Common myeloid progenitor, CD34-positive (primary cell): ENCODE measurements around the gene NCAPH2.

Experiments used
- CTCF ChIA-PET: fragments of 350-600 bp; sonication (Branson Sonifier 250); formaldehyde crosslinking; loops from one replicate; lab custom pipeline; 2021; ENCODE audit warnings: antibody characterized with exemption; lab: Charles Lee
- POLR2A ChIA-PET: fragments of 350-600 bp; sonication (Branson Sonifier 250); formaldehyde crosslinking; loops from one replicate; lab custom pipeline; 2021; ENCODE audit warnings: antibody characterized with exemption; lab: Charles Lee
- DNase-seq, 3 donors: peaks; one replicate each; pipeline versions ENCODE4 v3.0.0 to v3.0.0-alpha.2; 2013
- H3K27ac ChIP-seq, 2 experiments: 1 replicate in 1 of 2; 2 replicates in 1 of 2; pipeline ENCODE4 v1.7.0; 2013; ENCODE audit warnings: inconsistent platforms in 2 of 2, low read length in 2 of 2, mild to moderate bottlenecking in 2 of 2, low read depth in 1 of 2, moderate library complexity in 1 of 2; ENCODE audit not compliant: severe bottlenecking in 2 of 2, insufficient read depth in 1 of 2, poor library complexity in 1 of 2
- H3K27me3 ChIP-seq, 5 experiments: replicated peaks in 2 of 5; 1 replicate in 3 of 5; 2 replicates in 2 of 5; pipeline versions ENCODE4 v1.6.1 to v1.7.0; 2013; ENCODE audit warnings: low read length in 4 of 5, mild to moderate bottlenecking in 2 of 5, moderate library complexity in 2 of 5, inconsistent platforms in 1 of 5; ENCODE audit not compliant: insufficient read depth in 5 of 5, control insufficient read depth in 4 of 5
- H3K36me3 ChIP-seq, 4 experiments: 1 replicate in 2 of 4; 2 replicates in 2 of 4; pipeline versions ENCODE4 v1.6.1 to v1.7.0; 2013; ENCODE audit warnings: low read length in 3 of 4, control low read depth in 1 of 4, mild to moderate bottlenecking in 1 of 4; ENCODE audit not compliant: control insufficient read depth in 4 of 4, insufficient read depth in 4 of 4
- H3K4me1 ChIP-seq, 4 experiments: 1 replicate in 3 of 4; 2 replicates in 1 of 4; pipeline versions ENCODE4 v1.6.1 to v1.7.1; 2013; ENCODE audit warnings: low read length in 3 of 4, mild to moderate bottlenecking in 3 of 4, control low read depth in 1 of 4, inconsistent platforms in 1 of 4, moderate library complexity in 1 of 4; ENCODE audit not compliant: control insufficient read depth in 4 of 4, insufficient read depth in 4 of 4; ENCODE audit errors: control extremely low read depth in 1 of 4
- H3K4me3 ChIP-seq, 7 experiments: 1 replicate in 4 of 7; 2 replicates in 3 of 7; pipeline versions ENCODE4 v1.5.1 to v1.7.0; 2013; ENCODE audit warnings: mild to moderate bottlenecking in 7 of 7, low read length in 6 of 7, moderate library complexity in 6 of 7, inconsistent platforms in 2 of 7, low read depth in 2 of 7, control low read depth in 1 of 7; ENCODE audit not compliant: insufficient read depth in 4 of 7, control insufficient read depth in 1 of 7; ENCODE audit errors: extremely low read depth in 1 of 7
- H3K9me3 ChIP-seq, 5 experiments: 1 replicate in 4 of 5; 2 replicates in 1 of 5; pipeline versions ENCODE4 v1.6.1 to v1.7.1; 2013; ENCODE audit warnings: low read length in 4 of 5, mild to moderate bottlenecking in 2 of 5, inconsistent platforms in 1 of 5, low read depth in 1 of 5, moderate library complexity in 1 of 5; ENCODE audit not compliant: control insufficient read depth in 4 of 5, insufficient read depth in 2 of 5; ENCODE audit errors: control extremely low read depth in 1 of 5
- whole genome bisulfite sequencing: methylation state at CpG from one replicate; pipeline ENCODE4 v1.1.5; 2013; ENCODE audit not compliant: insufficient coverage; 5-methylcytosine and 5-hydroxymethylcytosine counted together

NCAPH2 gene

GRCh38 chr22:50506611-50507420 lies 1.2 kb upstream of the NCAPH2 start:
- Histone ChIP-seq H3K36me3 (peaks cover 6 to 29% (median 19%) of the 10 kb centered on the region in 4 experiments), H3K4me1 (peaks cover 7 to 24% (median 23%) of the 10 kb centered on the region in 4 experiments), H3K27me3 (no peaks in the 10 kb centered on the region), H3K4me3 (peak overlapping the region; percentile 82 to 97 (median 89)), H3K27ac (peak overlapping the region; percentile 66 to 85), H3K9me3 (no peaks in the 10 kb centered on the region)
- POLR2A ChIA-PET: interaction anchor here (1.2 to 1.6 kb wide), 2 partner anchors 20 to 39 kb away, joined by 3 to 9 read pairs; partner anchors contain the start of gene KLHDC7B
- CTCF ChIA-PET: interaction anchor here (1.3 kb wide), 1 partner anchor 19 kb away, joined by 3 read pairs; the partner anchor contains the start of gene SCO2
- 43% methylated on average over 13 of the region's 21 CpGs for WGBS
- DNase-seq: no peak

DNA sequence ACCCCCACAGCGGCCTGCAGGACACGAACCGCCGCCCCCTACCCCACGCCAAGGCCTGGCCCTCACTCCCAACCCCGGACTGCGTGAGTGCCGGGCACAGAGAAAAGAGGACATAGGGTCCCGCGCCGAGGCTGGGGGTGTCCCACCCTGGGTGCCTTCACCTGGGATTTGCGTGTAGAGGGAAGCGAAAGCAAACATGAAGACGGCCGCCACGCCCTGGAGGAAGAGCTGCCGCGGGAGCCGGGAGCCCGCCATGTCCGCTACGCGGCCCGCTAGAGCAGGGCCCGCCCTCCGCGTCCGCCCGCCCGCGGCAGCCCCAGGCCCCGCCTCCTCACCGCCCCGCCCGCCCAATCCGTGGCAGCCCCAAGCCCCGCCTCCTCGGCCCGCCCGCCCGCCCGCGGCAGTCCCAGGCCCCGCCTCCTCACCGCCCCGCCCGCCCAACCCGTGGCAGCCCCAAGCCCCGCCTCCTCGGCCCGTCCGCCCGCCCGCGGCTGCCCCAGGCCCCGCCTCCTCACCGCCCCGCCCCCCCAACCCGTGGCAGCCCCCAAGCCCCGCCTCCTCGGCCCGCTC lies 518 bp upstream of the NCAPH2 start, which contains the start of gene LMF2:
TSS of gene LMF2 (minus strand) at position 282 of the 570 bp plus-strand sequence. CDS start at position 255, 27 bp downstream.
- CTCF ChIA-PET: interaction anchor here (0.7 to 4.3 kb wide), 5 partner anchors 9 to 196 kb away, joined by 3 to 25 read pairs (median 3); partner anchors contain the start of gene SCO2
- peaks cover 8 to 31% (median 19%) of the 10 kb centered on the region in 4 experiments for H3K36me3 ChIP-seq
- no peak for DNase-seq

GRCh38 chr22:50508897-50509296 lies 873 bp downstream of the NCAPH2 start:
- ChIA-PET POLR2A (interaction anchor here (1.7 kb wide), 1 partner anchor 13 kb away, joined by 5 read pairs; no protein-coding TSS in a partner anchor), CTCF (interaction anchor here (1.7 to 4.3 kb wide), 2 partner anchors 16 to 194 kb away, joined by 3 to 25 read pairs; partner anchors contain the start of gene SCO2)
- Histone ChIP-seq H3K4me1 (peaks cover 7 to 24% (median 23%) of the 10 kb centered on the region in 4 experiments), H3K9me3 (no peaks in the 10 kb centered on the region), H3K36me3 (peaks cover 5 to 19% (median 13%) of the 10 kb centered on the region in 4 experiments), H3K27me3 (no peaks in the 10 kb centered on the region), H3K27ac (peak overlapping the region; percentile 26 to 84), H3K4me3 (peak overlapping the region; percentile 79 to 95 (median 88))
- WGBS: 43% methylated on average over 2 of the region's 3 CpGs
- DNase-seq: no peak

More for the DNA sequence above, 518 bp upstream of the NCAPH2 start, which contains the start of gene LMF2:
- peak within 1 kb of the TSS; percentile 66 to 85 for H3K27ac ChIP-seq
- H3K27me3 ChIP-seq: no peaks in the 10 kb centered on the region
- WGBS: 0% methylated on average over 14 of the region's 62 CpGs
- H3K9me3 ChIP-seq: no peaks in the 10 kb centered on the region
- peak within 1 kb of the TSS; percentile 88 to 97 (median 89) for H3K4me3 ChIP-seq
- peaks cover 7 to 24% (median 23%) of the 10 kb centered on the region in 4 experiments for H3K4me1 ChIP-seq
- POLR2A ChIA-PET: interaction anchor here (0.8 to 1.7 kb wide), 6 partner anchors 14 to 40 kb away, joined by 3 to 9 read pairs (median 4); partner anchors contain the start of gene KLHDC7B

- H3K36me3 ChIP-seq: peaks cover 0 to 39% (median 10%) of the 10 kb centered on the region in 4 experiments
- no peaks in the 10 kb centered on the region for H3K9me3 ChIP-seq
- POLR2A ChIA-PET: no interaction called here
- no peak overlapping the region for H3K27ac ChIP-seq
- H3K27me3 ChIP-seq: no peaks in the 10 kb centered on the region
- CTCF ChIA-PET: interaction anchor here (0.9 to 3.1 kb wide), 2 partner anchors 10 to 12 kb away, joined by 3 to 17 read pairs; partner anchors contain the start of gene SCO2
- DNase-seq: no peak
- peaks cover 7 to 13% (median 10%) of the 10 kb centered on the region in 4 experiments for H3K4me1 ChIP-seq
- H3K4me3 ChIP-seq: no peak overlapping the region
- WGBS: over 99% methylated on average over 15 of the region's 15 CpGs
Measured at GRCh38 chr22:50513175-50513574, 5.2 kb downstream of the NCAPH2 start.

DNA sequence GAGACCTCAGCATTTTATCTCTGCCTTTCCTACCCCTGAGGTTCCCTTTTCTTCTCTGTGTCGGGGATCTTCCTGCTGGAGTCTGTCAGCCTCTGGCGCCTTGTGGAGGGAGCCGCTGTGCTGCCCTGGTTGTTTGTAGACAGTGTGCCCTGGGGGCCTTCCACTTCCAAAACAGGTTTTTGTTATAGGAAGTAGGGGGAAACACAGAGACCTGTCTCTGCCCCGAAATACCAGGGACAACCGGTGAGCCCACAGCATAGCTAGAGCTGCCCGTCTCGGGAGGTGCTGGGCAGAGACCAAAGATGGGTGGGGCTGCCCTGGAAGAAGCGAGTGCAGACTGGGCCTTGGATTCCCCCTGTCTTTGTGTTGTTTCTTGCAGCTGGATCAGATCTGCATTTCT lies 8.0 kb downstream of the NCAPH2 start:
- 96% methylated on average over 5 of the region's 8 CpGs for WGBS
- peaks cover 2 to 59% (median 27%) of the 10 kb centered on the region in 4 experiments for H3K36me3 ChIP-seq
- ChIA-PET CTCF (interaction anchor here (0.5 to 3.1 kb wide), 2 partner anchors 9 to 222 kb away, joined by 3 to 17 read pairs; partner anchors contain the start of gene SCO2), POLR2A (no interaction called here)
- H3K27me3 ChIP-seq: no peaks in the 10 kb centered on the region
- H3K4me3 ChIP-seq: no peak overlapping the region
- no peaks in the 10 kb centered on the region for H3K9me3 ChIP-seq
- H3K4me1 ChIP-seq: no peaks in the 10 kb centered on the region
- DNase-seq: no peak
- no peak overlapping the region for H3K27ac ChIP-seq

DNA sequence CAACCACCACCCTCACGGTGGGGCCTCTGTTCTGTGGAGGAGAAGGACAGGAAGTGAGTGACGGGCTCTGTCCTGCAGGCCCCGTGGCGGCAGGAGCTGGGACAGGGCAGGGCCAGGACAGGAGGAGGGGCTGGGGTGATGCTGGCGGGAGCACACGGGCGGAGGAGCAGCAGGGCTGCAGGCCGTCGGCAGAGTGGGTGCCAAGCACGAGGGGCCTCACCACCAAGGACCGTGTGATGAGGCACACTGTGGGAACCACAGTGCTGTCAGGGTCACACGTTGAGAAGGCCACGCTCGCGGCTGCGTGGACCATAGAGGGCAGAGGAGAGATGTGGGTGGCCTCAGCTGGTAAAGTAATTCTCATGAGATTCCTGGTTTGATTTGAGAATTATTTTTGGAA lies 8.9 kb downstream of the NCAPH2 start:
- Histone ChIP-seq H3K27ac (no peak overlapping the region), H3K9me3 (no peaks in the 10 kb centered on the region), H3K4me3 (no peak overlapping the region), H3K27me3 (no peaks in the 10 kb centered on the region), H3K36me3 (peaks cover 2 to 67% (median 35%) of the 10 kb centered on the region in 4 experiments), H3K4me1 (no peaks in the 10 kb centered on the region)
- 97% methylated on average over 12 of the region's 16 CpGs for WGBS
- POLR2A ChIA-PET: no interaction called here
- CTCF ChIA-PET: interaction anchor here (1.2 kb wide), 1 partner anchor 48 kb away, joined by 4 read pairs; no protein-coding TSS in a partner anchor
- DNase-seq: no peak
